Measurements from ENCODE around the gene CAPN13.

CAPN13 gene

DNA sequence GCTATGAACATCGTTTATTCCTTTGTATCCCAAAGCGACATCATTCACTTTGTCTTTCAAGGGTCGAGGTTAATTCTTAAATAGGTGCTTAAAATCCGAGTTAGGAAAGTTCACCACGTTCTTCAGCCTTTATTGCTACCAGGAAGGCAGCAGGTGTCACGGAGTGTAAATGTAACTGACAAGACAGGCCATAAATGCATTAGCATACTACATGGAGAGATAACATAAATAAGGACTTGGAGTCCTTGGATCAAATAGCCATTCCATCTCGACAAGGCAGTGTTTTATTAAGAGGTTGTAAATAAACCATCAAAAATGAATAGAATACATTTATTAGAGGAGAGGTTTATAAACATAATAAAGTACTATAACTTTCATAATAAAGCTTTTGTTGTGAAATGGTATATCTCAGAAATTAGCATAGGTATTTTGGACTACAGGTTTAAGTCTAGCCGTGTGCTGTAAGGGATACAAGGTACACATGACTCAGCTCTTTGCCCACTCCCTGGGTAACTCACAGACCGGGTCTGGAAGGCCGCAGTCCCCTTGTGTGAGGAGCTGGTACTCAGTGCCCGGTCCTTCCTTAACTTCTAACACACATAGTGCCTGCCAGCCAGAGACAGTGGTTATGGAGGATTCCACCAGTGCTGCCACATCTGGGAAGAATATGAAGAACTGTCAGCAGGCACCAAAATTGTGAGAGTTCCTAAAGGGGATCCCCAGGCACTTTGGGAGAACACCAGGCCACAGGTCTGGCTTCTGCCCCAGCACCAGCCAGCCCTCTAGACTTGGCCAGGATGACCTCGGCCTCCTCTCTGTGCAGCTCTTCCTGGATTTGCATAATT is 29.4 kb downstream of the CAPN13 start:
- Histone ChIP-seq H3K9me3 (ENCODE audit: insufficient read depth, low read length) (no peaks in the 10 kb centered on the region), H3K4me1 (ENCODE audit: low read length) (no peaks in the 10 kb centered on the region), H3K27me3 (ENCODE audit: low read depth, low read length) (peaks cover 7% of the 10 kb centered on the region), H3K4me3 (ENCODE audit: low read length) (no peak overlapping the region), H3K27ac (ENCODE audit: low read length) (no peak overlapping the region), H3K9ac (ENCODE audit: low read length) (no peak overlapping the region), H4K20me1 (ENCODE audit: insufficient read depth, low read length) (no peaks in the 10 kb centered on the region), H2AFZ (ENCODE audit: low read depth, low read length) (no peak overlapping the region), H3K79me2 (ENCODE audit: low read length) (no peaks in the 10 kb centered on the region), H3K36me3 (replicated peaks; ENCODE audit: low read depth, low read length) (no peaks in the 10 kb centered on the region), H3K4me2 (ENCODE audit: low read length) (no peak overlapping the region)
- TF ChIP-seq, protein P1, sequence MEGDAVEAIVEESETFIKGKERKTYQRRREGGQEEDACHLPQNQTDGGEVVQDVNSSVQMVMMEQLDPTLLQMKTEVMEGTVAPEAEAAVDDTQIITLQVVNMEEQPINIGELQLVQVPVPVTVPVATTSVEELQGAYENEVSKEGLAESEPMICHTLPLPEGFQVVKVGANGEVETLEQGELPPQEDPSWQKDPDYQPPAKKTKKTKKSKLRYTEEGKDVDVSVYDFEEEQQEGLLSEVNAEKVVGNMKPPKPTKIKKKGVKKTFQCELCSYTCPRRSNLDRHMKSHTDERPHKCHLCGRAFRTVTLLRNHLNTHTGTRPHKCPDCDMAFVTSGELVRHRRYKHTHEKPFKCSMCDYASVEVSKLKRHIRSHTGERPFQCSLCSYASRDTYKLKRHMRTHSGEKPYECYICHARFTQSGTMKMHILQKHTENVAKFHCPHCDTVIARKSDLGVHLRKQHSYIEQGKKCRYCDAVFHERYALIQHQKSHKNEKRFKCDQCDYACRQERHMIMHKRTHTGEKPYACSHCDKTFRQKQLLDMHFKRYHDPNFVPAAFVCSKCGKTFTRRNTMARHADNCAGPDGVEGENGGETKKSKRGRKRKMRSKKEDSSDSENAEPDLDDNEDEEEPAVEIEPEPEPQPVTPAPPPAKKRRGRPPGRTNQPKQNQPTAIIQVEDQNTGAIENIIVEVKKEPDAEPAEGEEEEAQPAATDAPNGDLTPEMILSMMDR (IDR thresholded peaks at IDR 0.05; ENCODE audit: low read depth, low read length): no peak
- no peak for TF ChIP-seq EZH2phosphoT487 (IDR thresholded peaks at IDR 0.05; ENCODE audit: low read depth)

DNA sequence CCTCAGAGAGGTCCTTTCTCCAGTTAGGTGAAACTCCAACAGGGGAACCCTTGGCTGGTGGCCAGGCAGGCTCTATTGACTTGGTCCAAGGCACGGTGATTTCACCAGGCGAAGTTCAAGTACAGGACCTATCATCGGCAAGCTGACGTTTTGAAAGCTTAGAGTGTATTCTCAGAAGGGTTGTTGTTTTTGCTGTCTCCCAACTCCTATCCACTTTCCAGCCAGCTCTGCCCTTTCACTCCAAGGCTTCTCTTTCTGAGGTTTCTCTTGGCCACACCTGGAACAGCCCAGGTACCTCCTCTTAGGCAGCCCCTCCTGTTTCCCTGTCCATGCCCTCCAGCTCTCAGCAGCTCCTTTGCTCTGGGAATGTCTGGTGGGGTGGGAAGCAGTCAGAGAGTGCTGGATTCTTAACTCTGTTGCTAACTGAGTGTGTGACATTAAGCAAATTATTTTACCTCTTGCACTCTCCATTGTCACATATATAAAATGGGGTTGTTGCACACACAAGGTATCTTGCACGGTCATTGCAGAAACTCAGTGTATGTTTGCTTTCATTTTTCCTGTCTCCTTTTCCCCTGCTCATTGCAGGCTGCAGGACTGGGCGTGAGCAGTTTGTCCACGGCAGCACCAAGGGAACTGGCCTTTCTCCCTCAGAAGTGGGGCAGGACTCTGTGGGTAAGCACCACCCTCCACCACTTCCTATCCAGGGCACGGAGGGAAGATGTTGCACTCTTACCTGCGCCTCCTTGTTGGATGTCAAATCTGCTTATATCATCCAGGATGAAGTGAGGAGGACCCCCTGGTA is 30.2 kb downstream of the CAPN13 start:
- H3K4me3 ChIP-seq (ENCODE audit: low read length): no peak overlapping the region
- no peak overlapping the region for H2AFZ ChIP-seq (ENCODE audit: low read depth, low read length)
- TF ChIP-seq, protein P1 (IDR thresholded peaks at IDR 0.05; ENCODE audit: low read depth, low read length): no peak
- TF ChIP-seq EZH2phosphoT487 (IDR thresholded peaks at IDR 0.05; ENCODE audit: low read depth): no peak
- no peaks in the 10 kb centered on the region for H3K79me2 ChIP-seq (ENCODE audit: low read length)
- no peaks in the 10 kb centered on the region for H4K20me1 ChIP-seq (ENCODE audit: insufficient read depth, low read length)
- no peak overlapping the region for H3K27ac ChIP-seq (ENCODE audit: low read length)
- no peak overlapping the region for H3K9ac ChIP-seq (ENCODE audit: low read length)
- peaks cover 7% of the 10 kb centered on the region for H3K27me3 ChIP-seq (ENCODE audit: low read depth, low read length)
- H3K9me3 ChIP-seq (ENCODE audit: insufficient read depth, low read length): no peaks in the 10 kb centered on the region
- H3K36me3 ChIP-seq (replicated peaks; ENCODE audit: low read depth, low read length): no peaks in the 10 kb centered on the region
- no peak overlapping the region for H3K4me2 ChIP-seq (ENCODE audit: low read length)
- no peaks in the 10 kb centered on the region for H3K4me1 ChIP-seq (ENCODE audit: low read length)

DNA sequence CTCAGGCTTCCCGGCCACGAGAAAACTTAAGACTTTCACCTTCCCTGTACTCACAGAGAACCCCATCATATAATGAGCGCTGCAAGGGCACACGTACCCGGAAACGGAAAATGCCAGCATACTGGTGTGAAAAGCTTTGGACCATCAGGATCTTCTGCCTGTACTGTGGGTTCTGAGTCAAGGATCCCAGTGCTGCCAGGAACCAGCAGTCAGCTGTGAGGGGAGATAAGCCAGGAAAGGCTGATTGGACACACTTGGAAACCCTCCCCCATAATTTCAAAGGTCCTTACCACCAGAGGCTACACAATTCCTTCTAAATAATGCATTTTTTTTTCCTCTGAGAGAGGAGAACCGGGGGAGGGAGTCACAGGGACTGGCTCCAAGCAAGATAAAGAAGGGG is 31.4 kb downstream of the CAPN13 start:
- no peaks in the 10 kb centered on the region for H3K36me3 ChIP-seq (replicated peaks; ENCODE audit: low read depth, low read length)
- no peak overlapping the region for H2AFZ ChIP-seq (ENCODE audit: low read depth, low read length)
- no peak for TF ChIP-seq EZH2phosphoT487 (IDR thresholded peaks at IDR 0.05; ENCODE audit: low read depth)
- TF ChIP-seq, protein P1 (IDR thresholded peaks at IDR 0.05; ENCODE audit: low read depth, low read length): no peak
- H3K79me2 ChIP-seq (ENCODE audit: low read length): no peaks in the 10 kb centered on the region
- no peak overlapping the region for H3K27ac ChIP-seq (ENCODE audit: low read length)
- no peak overlapping the region for H3K4me3 ChIP-seq (ENCODE audit: low read length)
- no peaks in the 10 kb centered on the region for H3K9me3 ChIP-seq (ENCODE audit: insufficient read depth, low read length)
- H3K4me1 ChIP-seq (ENCODE audit: low read length): no peaks in the 10 kb centered on the region
- no peaks in the 10 kb centered on the region for H4K20me1 ChIP-seq (ENCODE audit: insufficient read depth, low read length)
- peaks cover 7% of the 10 kb centered on the region for H3K27me3 ChIP-seq (ENCODE audit: low read depth, low read length)
- no peak overlapping the region for H3K4me2 ChIP-seq (ENCODE audit: low read length)
- H3K9ac ChIP-seq (ENCODE audit: low read length): no peak overlapping the region

DNA sequence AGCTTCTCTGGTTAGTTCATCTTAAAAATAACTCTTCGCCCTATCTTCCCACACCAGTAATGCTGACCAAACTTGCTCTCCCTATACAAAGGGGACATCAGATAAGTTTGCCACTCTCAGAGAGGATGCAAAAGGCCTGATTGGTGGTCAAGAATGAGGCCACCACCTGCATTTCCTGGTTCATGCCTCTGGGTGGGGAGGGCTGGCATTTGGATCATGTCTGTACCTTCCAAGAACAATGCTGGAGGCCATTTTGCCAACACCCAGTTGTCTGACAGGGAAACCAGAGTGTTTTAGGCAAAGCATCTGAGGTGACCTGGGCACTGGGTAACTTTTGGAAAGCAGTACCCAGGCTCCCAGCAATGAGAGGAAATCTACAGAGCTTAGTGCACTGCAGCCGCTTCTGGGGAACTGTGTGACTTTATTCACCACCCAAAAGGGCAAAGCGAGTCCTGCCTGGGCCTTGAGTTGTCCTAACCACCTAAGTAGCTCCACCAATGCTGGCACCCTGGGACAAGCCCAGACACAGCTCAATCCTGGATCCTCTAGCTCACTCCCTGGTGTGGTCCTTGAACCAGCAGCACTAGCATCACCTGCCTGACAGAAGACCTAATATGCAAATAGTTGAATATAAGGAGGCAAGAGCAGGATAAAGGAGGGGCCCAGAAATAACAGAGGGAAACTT is 35.1 kb downstream of the CAPN13 start:
- no peaks in the 10 kb centered on the region for H4K20me1 ChIP-seq (ENCODE audit: insufficient read depth, low read length)
- no peak for TF ChIP-seq EZH2phosphoT487 (IDR thresholded peaks at IDR 0.05; ENCODE audit: low read depth)
- TF ChIP-seq, protein P1 (IDR thresholded peaks at IDR 0.05; ENCODE audit: low read depth, low read length): no peak
- H3K4me3 ChIP-seq (ENCODE audit: low read length): no peak overlapping the region
- no peak overlapping the region for H3K9ac ChIP-seq (ENCODE audit: low read length)
- no peak overlapping the region for H3K27ac ChIP-seq (ENCODE audit: low read length)
- no peak overlapping the region for H2AFZ ChIP-seq (ENCODE audit: low read depth, low read length)
- H3K9me3 ChIP-seq (ENCODE audit: insufficient read depth, low read length): no peaks in the 10 kb centered on the region
- H3K4me1 ChIP-seq (ENCODE audit: low read length): no peaks in the 10 kb centered on the region
- H3K27me3 ChIP-seq (ENCODE audit: low read depth, low read length): peaks cover 18% of the 10 kb centered on the region
- no peaks in the 10 kb centered on the region for H3K36me3 ChIP-seq (replicated peaks; ENCODE audit: low read depth, low read length)
- H3K79me2 ChIP-seq (ENCODE audit: low read length): no peaks in the 10 kb centered on the region
- H3K4me2 ChIP-seq (ENCODE audit: low read length): no peak overlapping the region

Measured in OCI-LY3 (cell line).